Liver (tissue), 9 donors: ENCODE measurements around the gene PEX7. TPM values are rescaled to one million over a fixed set of nuclear protein-coding genes. Genes with fewer than 3 reads are reported as not detected.

ENCODE experiments used
- DNase-seq: peaks from one replicate; pipeline ENCODE4 v3.0.0-alpha.2; 2017; ENCODE audit warnings: low spot score
- H3K27ac ChIP-seq, 2 donors: one replicate each; pipeline ENCODE4 v1.7.0; 2013; ENCODE audit warnings: inconsistent platforms in 2 of 2, low read length in 2 of 2, control low read depth in 1 of 2, low read depth in 1 of 2, mild to moderate bottlenecking in 1 of 2
- H3K27me3 ChIP-seq, 4 donors: one replicate each; pipeline versions ENCODE4 v1.6.1 to v1.7.0; 2013; ENCODE audit warnings: low read length in 3 of 4, inconsistent platforms in 1 of 4, mild to moderate bottlenecking in 1 of 4, moderate library complexity in 1 of 4; ENCODE audit not compliant: control insufficient read depth in 4 of 4, insufficient read depth in 4 of 4
- H3K36me3 ChIP-seq, 4 donors: one replicate each; pipeline versions ENCODE4 v1.6.1 to v1.7.0; 2013; ENCODE audit warnings: low read length in 3 of 4, mild to moderate bottlenecking in 3 of 4, low read depth in 1 of 4, moderate library complexity in 1 of 4; ENCODE audit not compliant: control insufficient read depth in 4 of 4, insufficient read depth in 3 of 4
- H3K4me1 ChIP-seq, 4 donors: one replicate each; pipeline versions ENCODE4 v1.6.1 to v1.7.0; 2013; ENCODE audit warnings: low read length in 3 of 4, mild to moderate bottlenecking in 3 of 4, moderate library complexity in 1 of 4; ENCODE audit not compliant: control insufficient read depth in 4 of 4, insufficient read depth in 4 of 4
- H3K4me3 ChIP-seq, 3 donors: one replicate each; pipeline versions ENCODE4 v1.6.1 to v1.7.0; 2013; ENCODE audit warnings: low read length in 3 of 3, control low read depth in 1 of 3, low read depth in 1 of 3, mild to moderate bottlenecking in 1 of 3
- H3K9ac ChIP-seq, 2 donors: one replicate each; pipeline ENCODE4 v1.7.0; 2013; ENCODE audit warnings: low read length in 2 of 2, mild to moderate bottlenecking in 2 of 2, moderate library complexity in 2 of 2, control low read depth in 1 of 2, low read depth in 1 of 2
- H3K9me3 ChIP-seq, 4 donors: one replicate each; pipeline versions ENCODE4 v1.6.1 to v1.7.0; 2013; ENCODE audit warnings: low read length in 3 of 4; ENCODE audit not compliant: control insufficient read depth in 4 of 4
- EGR1 ChIP-seq, 2 donors: IDR thresholded peaks; 2 replicates each; pipeline ENCODE4 v1.6.1; 2016 to 2018; ENCODE audit warnings: antibody characterized with exemption in 2 of 2, low read depth in 2 of 2
- FOXA1 ChIP-seq: IDR thresholded peaks from 2 replicates; pipeline ENCODE4 v1.6.1; 2016; ENCODE audit warnings: antibody characterized with exemption
- FOXA2 ChIP-seq: IDR thresholded peaks from 2 replicates; pipeline ENCODE4 v1.6.1; 2016; ENCODE audit warnings: antibody characterized with exemption
- GABPA ChIP-seq, 2 donors: IDR thresholded peaks in 1 of 2; conservative IDR thresholded peaks in 1 of 2; 2 replicates each; pipeline ENCODE4 v1.6.1; 2016; ENCODE audit warnings: antibody characterized with exemption in 2 of 2, mild to moderate bottlenecking in 1 of 2, moderate library complexity in 1 of 2
- HNF4A ChIP-seq, 2 donors: conservative IDR thresholded peaks; 2 replicates each; pipeline ENCODE4 v1.6.1; 2016; ENCODE audit warnings: antibody characterized with exemption in 2 of 2, mild to moderate bottlenecking in 2 of 2
- JUND ChIP-seq, 2 donors: IDR thresholded peaks; 2 replicates each; pipeline ENCODE4 v1.6.1; 2016; ENCODE audit warnings: antibody characterized with exemption in 2 of 2
- NR2F2 ChIP-seq: IDR thresholded peaks from 2 replicates; pipeline ENCODE4 v1.6.1; 2016; ENCODE audit warnings: antibody characterized with exemption
- RAD21 ChIP-seq, 2 donors: IDR thresholded peaks; 2 replicates each; pipeline ENCODE4 v1.6.1; 2016; ENCODE audit warnings: antibody characterized with exemption in 2 of 2, mild to moderate bottlenecking in 2 of 2
- RXRA ChIP-seq, 2 donors: IDR thresholded peaks; 2 replicates each; pipeline ENCODE4 v1.6.1; 2017 to 2018; ENCODE audit warnings: antibody characterized with exemption in 2 of 2, mild to moderate bottlenecking in 1 of 2
- SP1 ChIP-seq: IDR thresholded peaks from 2 replicates; pipeline ENCODE4 v1.6.1; 2018; ENCODE audit warnings: antibody characterized with exemption, mild to moderate bottlenecking
- TAF1 ChIP-seq: conservative IDR thresholded peaks from 2 replicates; pipeline ENCODE4 v1.6.1; 2016; ENCODE audit warnings: antibody characterized with exemption, mild to moderate bottlenecking
- YY1 ChIP-seq: IDR thresholded peaks from 2 replicates; pipeline ENCODE4 v1.6.1; 2016; ENCODE audit warnings: antibody characterized with exemption, mild to moderate bottlenecking
- WGBS: extraction: QIAGEN DNeasy Blood & Tissue Kit; methylation state at CpG from one replicate; pipeline ENCODE4 v1.1.7; 2013; 5-methylcytosine and 5-hydroxymethylcytosine counted together
- polyA plus RNA-seq, 2 donors: library from polyadenylated mRNA; stranded (reverse) in 1 of 2; unstranded in 1 of 2; fragments of 200-250 nt in 1 of 2; fragments of >200 nt in 1 of 2; fragmentation: Nextera tagmentation in 1 of 2; extraction: Ambion mirVana in 1 of 2; gene quantifications; one replicate each; pipeline versions ENCODE4 v1.2.1 to v1.2.3, GENCODE V29; 2013 to 2015
- total RNA-seq, 2 donors: library from RNA; depleted of rRNA; stranded (reverse); fragments of >200 nt; gene quantifications; one replicate each; pipeline ENCODE4 v1.2.3, GENCODE V29; 2014
- TF ChIP-seq, protein P1 (sequence below): IDR thresholded peaks from 2 replicates; pipeline ENCODE4 v1.6.1; 2016; ENCODE audit warnings: antibody characterized with exemption
- TF ChIP-seq, protein P2 (sequence below): IDR thresholded peaks from 2 replicates; pipeline ENCODE4 v1.6.1; 2016; ENCODE audit warnings: antibody characterized with exemption
- TF ChIP-seq, protein P3 (sequence below): IDR thresholded peaks from 2 replicates; pipeline ENCODE4 v1.6.1; 2016; ENCODE audit warnings: antibody characterized with exemption, mild to moderate bottlenecking
- TF ChIP-seq, protein P4 (sequence below): IDR thresholded peaks from 2 replicates; pipeline ENCODE4 v1.6.1; 2016; ENCODE audit warnings: antibody characterized with exemption
- TF ChIP-seq, protein P5 (sequence below): fragments of 150-350 bp; IDR thresholded peaks from 2 replicates; pipeline ENCODE4 v1.5.1; 2017; ENCODE audit warnings: improper control_type of control experiment, low read depth, low read length; ENCODE audit not compliant: missing input control
- donor health status: healthy.
- donor health status: healthy.
- donor health status: healthy.
- donor health status: healthy.
- donor health status: healthy.

PEX7 gene
- total and polyA plus RNA-seq, 4 donors = 5.2 to 7.5 (median 6.2) TPM

DNA sequence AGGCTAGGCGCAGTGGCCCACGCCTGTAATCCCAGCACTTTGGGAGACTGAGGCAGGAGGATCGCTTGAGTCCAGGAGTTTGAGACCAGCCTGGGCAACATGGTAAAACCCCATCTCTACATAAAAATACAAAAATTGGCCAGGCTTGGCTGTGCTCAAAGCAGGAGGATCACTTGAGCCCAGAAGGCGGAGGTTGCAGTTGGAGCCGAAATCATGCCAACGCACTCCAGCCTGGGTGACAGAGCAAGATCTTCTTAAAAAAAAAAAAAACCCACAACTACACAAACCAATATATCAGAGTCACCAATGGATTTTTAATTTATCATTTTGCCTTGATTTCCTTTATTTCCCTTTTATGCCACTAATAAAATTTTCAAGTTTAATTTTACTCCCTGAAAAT is 39.4 kb upstream of the PEX7 start:
- TF ChIP-seq, protein P1, sequence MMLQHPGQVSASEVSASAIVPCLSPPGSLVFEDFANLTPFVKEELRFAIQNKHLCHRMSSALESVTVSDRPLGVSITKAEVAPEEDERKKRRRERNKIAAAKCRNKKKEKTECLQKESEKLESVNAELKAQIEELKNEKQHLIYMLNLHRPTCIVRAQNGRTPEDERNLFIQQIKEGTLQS = no peak
- TF ChIP-seq, protein P2, sequence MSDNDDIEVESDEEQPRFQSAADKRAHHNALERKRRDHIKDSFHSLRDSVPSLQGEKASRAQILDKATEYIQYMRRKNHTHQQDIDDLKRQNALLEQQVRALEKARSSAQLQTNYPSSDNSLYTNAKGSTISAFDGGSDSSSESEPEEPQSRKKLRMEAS = no peak
- TF ChIP-seq FOXA1 (no peak), EGR1 (IDR thresholded peaks at IDR 0.05; ENCODE audit: low read depth in 2 of 2) (no peak), NR2F2 (no peak), HNF4A (conservative IDR thresholded peaks at IDR 0.05) (no peak), FOXA2 (no peak), RXRA (IDR thresholded peaks at IDR 0.05) (no peak), RAD21 (IDR thresholded peaks at IDR 0.05) (no peak), GABPA (IDR thresholded peaks at IDR 0.05 in 1 of 2, conservative IDR thresholded peaks at IDR 0.05 in 1 of 2) (no peak), YY1 (no peak), SP1 (no peak), JUND (IDR thresholded peaks at IDR 0.05) (no peak), TAF1 (no peak)
- TF ChIP-seq, protein P3, sequence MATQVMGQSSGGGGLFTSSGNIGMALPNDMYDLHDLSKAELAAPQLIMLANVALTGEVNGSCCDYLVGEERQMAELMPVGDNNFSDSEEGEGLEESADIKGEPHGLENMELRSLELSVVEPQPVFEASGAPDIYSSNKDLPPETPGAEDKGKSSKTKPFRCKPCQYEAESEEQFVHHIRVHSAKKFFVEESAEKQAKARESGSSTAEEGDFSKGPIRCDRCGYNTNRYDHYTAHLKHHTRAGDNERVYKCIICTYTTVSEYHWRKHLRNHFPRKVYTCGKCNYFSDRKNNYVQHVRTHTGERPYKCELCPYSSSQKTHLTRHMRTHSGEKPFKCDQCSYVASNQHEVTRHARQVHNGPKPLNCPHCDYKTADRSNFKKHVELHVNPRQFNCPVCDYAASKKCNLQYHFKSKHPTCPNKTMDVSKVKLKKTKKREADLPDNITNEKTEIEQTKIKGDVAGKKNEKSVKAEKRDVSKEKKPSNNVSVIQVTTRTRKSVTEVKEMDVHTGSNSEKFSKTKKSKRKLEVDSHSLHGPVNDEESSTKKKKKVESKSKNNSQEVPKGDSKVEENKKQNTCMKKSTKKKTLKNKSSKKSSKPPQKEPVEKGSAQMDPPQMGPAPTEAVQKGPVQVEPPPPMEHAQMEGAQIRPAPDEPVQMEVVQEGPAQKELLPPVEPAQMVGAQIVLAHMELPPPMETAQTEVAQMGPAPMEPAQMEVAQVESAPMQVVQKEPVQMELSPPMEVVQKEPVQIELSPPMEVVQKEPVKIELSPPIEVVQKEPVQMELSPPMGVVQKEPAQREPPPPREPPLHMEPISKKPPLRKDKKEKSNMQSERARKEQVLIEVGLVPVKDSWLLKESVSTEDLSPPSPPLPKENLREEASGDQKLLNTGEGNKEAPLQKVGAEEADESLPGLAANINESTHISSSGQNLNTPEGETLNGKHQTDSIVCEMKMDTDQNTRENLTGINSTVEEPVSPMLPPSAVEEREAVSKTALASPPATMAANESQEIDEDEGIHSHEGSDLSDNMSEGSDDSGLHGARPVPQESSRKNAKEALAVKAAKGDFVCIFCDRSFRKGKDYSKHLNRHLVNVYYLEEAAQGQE = no peak
- TF ChIP-seq, protein P4, sequence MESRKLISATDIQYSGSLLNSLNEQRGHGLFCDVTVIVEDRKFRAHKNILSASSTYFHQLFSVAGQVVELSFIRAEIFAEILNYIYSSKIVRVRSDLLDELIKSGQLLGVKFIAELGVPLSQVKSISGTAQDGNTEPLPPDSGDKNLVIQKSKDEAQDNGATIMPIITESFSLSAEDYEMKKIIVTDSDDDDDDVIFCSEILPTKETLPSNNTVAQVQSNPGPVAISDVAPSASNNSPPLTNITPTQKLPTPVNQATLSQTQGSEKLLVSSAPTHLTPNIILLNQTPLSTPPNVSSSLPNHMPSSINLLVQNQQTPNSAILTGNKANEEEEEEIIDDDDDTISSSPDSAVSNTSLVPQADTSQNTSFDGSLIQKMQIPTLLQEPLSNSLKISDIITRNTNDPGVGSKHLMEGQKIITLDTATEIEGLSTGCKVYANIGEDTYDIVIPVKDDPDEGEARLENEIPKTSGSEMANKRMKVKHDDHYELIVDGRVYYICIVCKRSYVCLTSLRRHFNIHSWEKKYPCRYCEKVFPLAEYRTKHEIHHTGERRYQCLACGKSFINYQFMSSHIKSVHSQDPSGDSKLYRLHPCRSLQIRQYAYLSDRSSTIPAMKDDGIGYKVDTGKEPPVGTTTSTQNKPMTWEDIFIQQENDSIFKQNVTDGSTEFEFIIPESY = no peak
- TF ChIP-seq, protein P5, sequence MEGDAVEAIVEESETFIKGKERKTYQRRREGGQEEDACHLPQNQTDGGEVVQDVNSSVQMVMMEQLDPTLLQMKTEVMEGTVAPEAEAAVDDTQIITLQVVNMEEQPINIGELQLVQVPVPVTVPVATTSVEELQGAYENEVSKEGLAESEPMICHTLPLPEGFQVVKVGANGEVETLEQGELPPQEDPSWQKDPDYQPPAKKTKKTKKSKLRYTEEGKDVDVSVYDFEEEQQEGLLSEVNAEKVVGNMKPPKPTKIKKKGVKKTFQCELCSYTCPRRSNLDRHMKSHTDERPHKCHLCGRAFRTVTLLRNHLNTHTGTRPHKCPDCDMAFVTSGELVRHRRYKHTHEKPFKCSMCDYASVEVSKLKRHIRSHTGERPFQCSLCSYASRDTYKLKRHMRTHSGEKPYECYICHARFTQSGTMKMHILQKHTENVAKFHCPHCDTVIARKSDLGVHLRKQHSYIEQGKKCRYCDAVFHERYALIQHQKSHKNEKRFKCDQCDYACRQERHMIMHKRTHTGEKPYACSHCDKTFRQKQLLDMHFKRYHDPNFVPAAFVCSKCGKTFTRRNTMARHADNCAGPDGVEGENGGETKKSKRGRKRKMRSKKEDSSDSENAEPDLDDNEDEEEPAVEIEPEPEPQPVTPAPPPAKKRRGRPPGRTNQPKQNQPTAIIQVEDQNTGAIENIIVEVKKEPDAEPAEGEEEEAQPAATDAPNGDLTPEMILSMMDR = no peak
- no peaks in the 10 kb centered on the region for H3K27me3 ChIP-seq
- no peaks in the 10 kb centered on the region for H3K36me3 ChIP-seq
- no peak for DNase-seq
- H3K9ac ChIP-seq = no peak overlapping the region
- H3K9me3 ChIP-seq = no peaks in the 10 kb centered on the region
- H3K4me1 ChIP-seq = peaks cover 0 to 8% (median 1%) of the 10 kb centered on the region in 4 donors
- no peak overlapping the region for H3K4me3 ChIP-seq
- WGBS = 98% methylated on average over 6 of the region's 6 CpGs
- H3K27ac ChIP-seq = no peak overlapping the region
